ENCODE results near the gene TEPSIN. TPM values are rescaled to one million over a fixed set of nuclear protein-coding genes. Genes with fewer than 3 reads are reported as not detected.

Gene TEPSIN
- total and polyA plus RNA-seq, 2 of the 8 experiments (the other 6 are each of a cell fraction or from before 2014, with no cell fraction given), result 22.9 to 28.0 TPM

- no peak for TF ChIP-seq JUND (IDR thresholded peaks at IDR 0.05; ENCODE audit: low read length)
- TF ChIP-seq USF2 (IDR thresholded peaks at IDR 0.05; ENCODE audit: low read length), result no peak
- TF ChIP-seq SIX5 (IDR thresholded peaks at IDR 0.05; ENCODE audit: low read depth, low read length), result no peak
- no peak for TF ChIP-seq RAD21 (IDR thresholded peaks at IDR 0.05 in 1 of 2, conservative IDR thresholded peaks at IDR 0.05 in 1 of 2; ENCODE audit: low read depth in 2 of 2, low read length in 2 of 2)
- TF ChIP-seq CREB1 (IDR thresholded peaks at IDR 0.05), result no peak
- no peak for TF ChIP-seq BRCA1 (IDR thresholded peaks at IDR 0.05; ENCODE audit: low read depth, low read length)
Observed at GRCh38 chr17:81179220-81179619, 59.6 kb downstream of the TEPSIN start (continued).

Other genes starting within 250 kb of the TEPSIN start
- 15.7 and 16.0 TPM in 2 replicates for gene CHMP6, start 247.2 kb downstream of the TEPSIN start, total RNA-seq (2021; fragmentation: NEBNext Ultra II Directional; extraction: Animal tissue kit (Norgen Biotek cat#: 25700))
- 24.3 and 28.9 TPM in 2 replicates for gene CHMP6, start 247.2 kb downstream of the TEPSIN start, polyA plus RNA-seq (2011; rRNA removed)
- gene BAIAP2, start 203.9 kb downstream of the TEPSIN start, total RNA-seq (2021; fragmentation: NEBNext Ultra II Directional; extraction: Animal tissue kit (Norgen Biotek cat#: 25700)), result 18.4 and 22.8 TPM in 2 replicates
- gene BAIAP2, start 203.9 kb downstream of the TEPSIN start, polyA plus RNA-seq (2011; rRNA removed), result 10.0 and 19.8 TPM in 2 replicates
- not detected in 2 replicates for gene PVALEF, start 73.5 kb downstream of the TEPSIN start, total RNA-seq (2021; fragmentation: NEBNext Ultra II Directional; extraction: Animal tissue kit (Norgen Biotek cat#: 25700))
- 0.03 and 0.05 TPM in 2 replicates for gene PVALEF, start 73.5 kb downstream of the TEPSIN start, polyA plus RNA-seq (2011; rRNA removed)
- gene AATK, start 72.8 kb downstream of the TEPSIN start, total RNA-seq (2021; fragmentation: NEBNext Ultra II Directional; extraction: Animal tissue kit (Norgen Biotek cat#: 25700)), result 3.2 and 3.5 TPM in 2 replicates
- gene AATK, start 72.8 kb downstream of the TEPSIN start, polyA plus RNA-seq (2011; rRNA removed), result 1.7 and 3.6 TPM in 2 replicates
- gene CEP131, start 16.1 kb downstream of the TEPSIN start, total RNA-seq (2021; fragmentation: NEBNext Ultra II Directional; extraction: Animal tissue kit (Norgen Biotek cat#: 25700)), result 22.5 and 23.2 TPM in 2 replicates
- gene CEP131, start 16.1 kb downstream of the TEPSIN start, polyA plus RNA-seq (2011; rRNA removed), result 5.9 and 11.5 TPM in 2 replicates
- 48.9 and 60.2 TPM in 2 replicates for gene NDUFAF8, start 263 bp upstream of the TEPSIN start, total RNA-seq (2021; fragmentation: NEBNext Ultra II Directional; extraction: Animal tissue kit (Norgen Biotek cat#: 25700))
- gene NDUFAF8, start 263 bp upstream of the TEPSIN start, polyA plus RNA-seq (2011; rRNA removed), result 91.1 and 95.6 TPM in 2 replicates
- 35.7 and 41.0 TPM in 2 replicates for gene SLC38A10, start 56.3 kb upstream of the TEPSIN start, total RNA-seq (2021; fragmentation: NEBNext Ultra II Directional; extraction: Animal tissue kit (Norgen Biotek cat#: 25700))
- 26.4 and 44.4 TPM in 2 replicates for gene SLC38A10, start 56.3 kb upstream of the TEPSIN start, polyA plus RNA-seq (2011; rRNA removed)
- gene BAHCC1, start 156.4 kb upstream of the TEPSIN start, total RNA-seq (2021; fragmentation: NEBNext Ultra II Directional; extraction: Animal tissue kit (Norgen Biotek cat#: 25700)), result 0.58 and 0.71 TPM in 2 replicates
- 0.26 and 0.61 TPM in 2 replicates for gene BAHCC1, start 156.4 kb upstream of the TEPSIN start, polyA plus RNA-seq (2011; rRNA removed)

Measured in H1 (cell line).